Lower leg skin (tissue), 4 donors: Measurements from ENCODE around the gene ZNF496. TPM values are rescaled to one million over a fixed set of nuclear protein-coding genes. Genes with fewer than 3 reads are reported as not detected.

Experiments used
- DNase-seq, 2 donors: peaks; one replicate each; pipeline ENCODE4 v3.0.0-alpha.2; 2019; ENCODE audit warnings: low spot score in 2 of 2
- H3K4me3 ChIP-seq: fragments of 200-600 bp; sonication (generic); 2 replicates; pipeline ENCODE4 v1.5.1; 2017; ENCODE audit warnings: mild to moderate bottlenecking, low read depth; ENCODE audit not compliant: poor library complexity, severe bottlenecking
- CTCF ChIP-seq, 3 donors: fragments of 450-650 bp; IDR thresholded peaks; one replicate each; pipeline ENCODE4 v1.5.1; 2016; ENCODE audit warnings: antibody characterized with exemption in 3 of 3, mild to moderate bottlenecking in 3 of 3, moderate library complexity in 2 of 3
- POLR2A ChIP-seq, 2 donors: fragments of 450-650 bp; IDR thresholded peaks; one replicate each; pipeline ENCODE4 v1.6.1; 2016 to 2017; ENCODE audit warnings: antibody characterized with exemption in 2 of 2, mild to moderate bottlenecking in 1 of 2, moderate library complexity in 1 of 2
- WGBS, 2 donors: methylation state at CpG; one replicate each; pipeline ENCODE4 v1.1.5; 2018; 5-methylcytosine and 5-hydroxymethylcytosine counted together
- intact Hi-C: fragments of 100-400 bp; cut with DNase I; formaldehyde crosslinking; loops from one replicate; pipeline ENCODE4 v1.15.0; 2023; ENCODE audit warnings: low total_unique reads
- total RNA-seq, 4 donors: library from RNA; depleted of rRNA; stranded (reverse); fragments of >200 nt; gene quantifications; one replicate each; pipeline ENCODE4 v1.1.0, GENCODE V29; 2016

The ZNF496 gene
- total RNA-seq, 4 donors from 2014 or later: 16.3 to 32.7 (median 25.9) TPM

- H3K4me3 ChIP-seq: no peak overlapping the region
- DNase-seq: peak; percentile 25 to 88
- TF ChIP-seq CTCF (IDR thresholded peaks at IDR 0.05) (no peak), POLR2A (IDR thresholded peaks at IDR 0.05) (no peak)
Measured at GRCh38 chr1:247373721-247374141, 42.1 kb upstream of the ZNF496 start.

GRCh38 chr1:247371801-247372259, 40.2 kb upstream of the ZNF496 start:
- H3K4me3 ChIP-seq: no peak overlapping the region
- DNase-seq: no peak
- TF ChIP-seq CTCF (IDR thresholded peaks at IDR 0.05) (no peak), POLR2A (IDR thresholded peaks at IDR 0.05) (no peak)
- 88 to 91% methylated on average over 16 of the region's 16 CpGs for WGBS, 2 donors
- intact Hi-C loops: no loop called here

More at GRCh38 chr1:247373721-247374141, 42.1 kb upstream of the ZNF496 start:
- WGBS, 2 donors: 12 to 14% methylated on average over 26 of the region's 26 CpGs
- intact Hi-C loops: no loop called here

- intact Hi-C loops: no loop called here
- H3K4me3 ChIP-seq: no peak overlapping the region
- no peak for DNase-seq
- 73 to 83% methylated on average over 16 of the region's 16 CpGs for WGBS, 2 donors
- no peak for TF ChIP-seq CTCF (IDR thresholded peaks at IDR 0.05)
- TF ChIP-seq POLR2A (IDR thresholded peaks at IDR 0.05): no peak
Measured at GRCh38 chr1:247370786-247371732, 39.4 kb upstream of the ZNF496 start.

- H3K4me3 ChIP-seq: no peak overlapping the region
- intact Hi-C loops: loop anchor here (10.0 kb wide), 1 partner anchor 384 kb away; no protein-coding TSS in a partner anchor
- TF ChIP-seq POLR2A (IDR thresholded peaks at IDR 0.05) (no peak), CTCF (IDR thresholded peaks at IDR 0.05) (no peak)
- WGBS, 2 donors: 70 to 74% methylated on average over 7 of the region's 7 CpGs
- no peak for DNase-seq
Measured at GRCh38 chr1:247368490-247369145, 37.0 kb upstream of the ZNF496 start.

GRCh38 chr1:247367786-247368422, 36.2 kb upstream of the ZNF496 start:
- TF ChIP-seq POLR2A (IDR thresholded peaks at IDR 0.05): no peak
- TF ChIP-seq CTCF (IDR thresholded peaks at IDR 0.05): no peak
- 53 to 61% methylated on average over 6 of the region's 6 CpGs for WGBS, 2 donors
- DNase-seq: no peak
- intact Hi-C loops: loop anchor here (10.0 kb wide), 1 partner anchor 383 kb away; no protein-coding TSS in a partner anchor
- H3K4me3 ChIP-seq: no peak overlapping the region
